ENCODE data around the gene PRLHR.

GRCh38 chr10:118565301-118566075, 30.0 kb downstream of the PRLHR start:
- TF ChIP-seq RFX5 (IDR thresholded peaks at IDR 0.05; ENCODE audit: low read depth, low read length) (no peak), PML (IDR thresholded peaks at IDR 0.05; ENCODE audit: low read length) (no peak), TAF1 (IDR thresholded peaks at IDR 0.05; ENCODE audit: borderline replicate concordance, low read depth, low read length) (no peak), SKIL (IDR thresholded peaks at IDR 0.05; ENCODE audit: low read depth, poor library complexity, severe bottlenecking) (no peak), CBFB (IDR thresholded peaks at IDR 0.05; ENCODE audit: low read depth) (no peak)
